HepG2 (cell line): Measurements from ENCODE around the gene SYMPK. TPM values are rescaled to one million over a fixed set of nuclear protein-coding genes. Genes with fewer than 3 reads are reported as not detected.

Source experiments
- ATAC-seq: fragments of 200-7000 bp; cut with Tn5 transposase; 3 replicates; pipeline ENCODE4 v1.9.1; 2020; ENCODE audit warnings: mild to moderate bottlenecking, moderate library complexity
- BruUV-seq: library from RNA; stranded (reverse); fragments of 400-500 nt; replicated peaks from 2 replicates; lab custom pipeline; 2021; lab: Mats Ljungman, UMichigan
- CTCF ChIA-PET: fragments of 300-600 bp; formaldehyde crosslinking; extraction: SDS; loops from one replicate; lab custom pipeline; 2021; ENCODE audit warnings: low total read pairs, inconsistent platforms, low intra/inter-chr PET ratio; lab: Yijun Ruan, JAX
- POLR2A ChIA-PET: fragments of 350-600 bp; sonication (Branson Sonifier 250); formaldehyde crosslinking; loops from one replicate; lab custom pipeline; 2020; ENCODE audit warnings: antibody characterized with exemption, inconsistent platforms; lab: Yijun Ruan, JAX
- DNase-seq: peaks from one replicate; pipeline ENCODE4 v3.0.0-alpha.2; 2015; ENCODE audit warnings: low spot score
- FAIRE-seq: peaks from 3 replicates; lab custom pipeline; 2011; peaks lifted over from hg19 to GRCh38; lab: Jason Lieb, UNC
- H2AFZ ChIP-seq: one replicate; pipeline ENCODE4 v1.6.1; 2011; ENCODE audit warnings: low read length, inconsistent platforms
- H3K27ac ChIP-seq: fragments of 300-600 bp; 3 replicates; pipeline ENCODE4 v1.8.0; 2011; ENCODE audit warnings: mixed run types, mild to moderate bottlenecking, mixed read lengths, low read length, inconsistent platforms; ENCODE audit not compliant: insufficient read depth; ENCODE audit errors: extremely low read length
- H3K27me3 ChIP-seq, 2 experiments: fragments of 200-600 bp in 1 of 2; 2 replicates in 1 of 2; 3 replicates in 1 of 2; pipeline versions ENCODE4 v1.6.0 to v1.8.0; 2011; ENCODE audit warnings: low read length in 2 of 2, mild to moderate bottlenecking in 2 of 2, moderate library complexity in 2 of 2, inconsistent platforms in 1 of 2; ENCODE audit not compliant: insufficient read depth in 2 of 2, control insufficient read depth in 1 of 2
- H3K36me3 ChIP-seq, 2 experiments: fragments of 200-600 bp in 1 of 2; replicated peaks in 1 of 2; 2 replicates in 1 of 2; 3 replicates in 1 of 2; pipeline versions ENCODE4 v1.5.1 to v1.8.0; 2011; ENCODE audit warnings: low read length in 2 of 2, inconsistent platforms in 1 of 2; ENCODE audit not compliant: insufficient read depth in 2 of 2, control insufficient read depth in 1 of 2
- H3K4me1 ChIP-seq: 2 replicates; pipeline ENCODE4 v1.5.1; 2012; ENCODE audit warnings: low read length, inconsistent platforms; ENCODE audit not compliant: insufficient read depth
- H3K4me2 ChIP-seq: 2 replicates; pipeline ENCODE4 v1.6.0; 2011; ENCODE audit warnings: low read depth, low read length, inconsistent platforms
- H3K4me3 ChIP-seq, 3 experiments: fragments of 200-600 bp in 1 of 3; sonication (generic), shearing (Covaris generic) in 1 of 3; replicated peaks in 1 of 3; 2 replicates each; pipeline ENCODE4 v1.5.1; 2011 to 2016; ENCODE audit warnings: low read length in 3 of 3, inconsistent platforms in 2 of 3, low read depth in 2 of 3, mild to moderate bottlenecking in 2 of 3, control low read depth in 1 of 3, mixed read lengths in 1 of 3; ENCODE audit not compliant: insufficient read depth in 1 of 3
- H3K79me2 ChIP-seq: one replicate; pipeline ENCODE4 v1.6.1; 2011; ENCODE audit warnings: low read length, inconsistent platforms; ENCODE audit not compliant: insufficient read depth
- H3K9ac ChIP-seq: 2 replicates; pipeline ENCODE4 v1.6.0; 2011; ENCODE audit warnings: mild to moderate bottlenecking, low read depth, low read length, inconsistent platforms; ENCODE audit not compliant: insufficient read depth
- H3K9me3 ChIP-seq: 2 replicates; pipeline ENCODE4 v1.5.1; 2012; ENCODE audit warnings: mild to moderate bottlenecking, low read length
- H4K20me1 ChIP-seq: 2 replicates; pipeline ENCODE4 v1.6.0; 2011; ENCODE audit warnings: inconsistent platforms, mild to moderate bottlenecking, low read length, moderate library complexity; ENCODE audit not compliant: insufficient read depth
- FOXA3 ChIP-seq: IDR thresholded peaks from 2 replicates; pipeline ENCODE4 v1.6.1; 2016; ENCODE audit warnings: missing genetic modification reagents, missing compliant biosample characterization
- FOXO1 ChIP-seq: sonication (generic); formaldehyde crosslinking; IDR thresholded peaks from 2 replicates; pipeline ENCODE4 v1.4.0; 2020; ENCODE audit warnings: missing genetic modification reagents
- HIVEP1 ChIP-seq: sonication (generic); formaldehyde crosslinking; IDR thresholded peaks from 2 replicates; pipeline ENCODE4 v1.4.0; 2020; ENCODE audit warnings: mild to moderate bottlenecking, missing genetic modification reagents
- KAT8 ChIP-seq: IDR thresholded peaks from 2 replicates; pipeline ENCODE4 v1.6.1; 2016; ENCODE audit warnings: missing genetic modification reagents, missing compliant biosample characterization
- LCORL ChIP-seq, 2 experiments: fragments of 450-650 bp in 1 of 2; sonication (generic) in 1 of 2; formaldehyde crosslinking in 1 of 2; IDR thresholded peaks; 2 replicates each; pipeline versions ENCODE4 v1.5.0 to v1.6.1; 2017 to 2020; ENCODE audit warnings: antibody characterized with exemption in 1 of 2, missing genetic modification reagents in 1 of 2
- SMC3 ChIP-seq: IDR thresholded peaks from 2 replicates; pipeline ENCODE4 v1.6.1; 2011; ENCODE audit warnings: low read length, improper control_type of control experiment
- STAG1 ChIP-seq: sonication (generic); formaldehyde crosslinking; IDR thresholded peaks from 2 replicates; pipeline ENCODE4 v1.4.0; 2020; ENCODE audit warnings: missing genetic modification reagents
- ZNF142 ChIP-seq: sonication (generic); formaldehyde crosslinking; IDR thresholded peaks from 2 replicates; pipeline ENCODE4 v1.4.0; 2020; ENCODE audit warnings: missing genetic modification reagents
- ZNF256 ChIP-seq: sonication (generic); formaldehyde crosslinking; conservative IDR thresholded peaks from 2 replicates; pipeline ENCODE4 v1.4.0; 2020; ENCODE audit warnings: missing genetic modification reagents
- ZNF362 ChIP-seq: sonication (generic); formaldehyde crosslinking; IDR thresholded peaks from 2 replicates; pipeline ENCODE4 v1.4.0; 2020; ENCODE audit warnings: missing genetic modification reagents, mild to moderate bottlenecking, borderline replicate concordance
- ZNF629 ChIP-seq: sonication (generic); formaldehyde crosslinking; conservative IDR thresholded peaks from 2 replicates; pipeline ENCODE4 v1.5.0; 2020; ENCODE audit warnings: missing genetic modification reagents
- WGBS: methylation state at CpG from one replicate; pipeline ENCODE4 v1.1.6; 2017; ENCODE audit warnings: low lambda C conversion rate; 5-methylcytosine and 5-hydroxymethylcytosine counted together
- in situ Hi-C: cut with HindIII; loops from 2 replicates; pipeline ENCODE4 v1.10.0; 2017; ENCODE audit warnings: low pct_unique_long_range_greater_than_20kb; ENCODE audit not compliant: extremely low pct_ligation_motif_present
- intact Hi-C: fragments of 100-400 bp; cut with micrococcal nuclease; formaldehyde crosslinking; loops from one replicate; pipeline ENCODE4 v1.10.0; 2022; ENCODE audit not compliant: unreplicated experiment
- polyA plus RNA-seq, 8 experiments: library from polyadenylated mRNA; depleted of rRNA in 3 of 8; stranded (reverse) in 7 of 8; unstranded in 1 of 8; fragments of >200 nt; fragmentation: Illumina TruSeq in 4 of 8; extraction: Trizol in 4 of 8; gene quantifications; 2 replicates each; pipeline versions ENCODE4 v1.2.1 to v1.2.3, GENCODE V29; 2011 to 2016; ENCODE audit warnings: low read depth in 4 of 8, missing spikeins in 1 of 8, mixed read lengths in 1 of 8; ENCODE audit not compliant: insufficient read depth in 1 of 8
- total RNA-seq, 5 experiments: library from RNA; depleted of rRNA; stranded (reverse); fragments of >200 nt; fragmentation: Illumina TruSeq; extraction: Trizol; gene quantifications; 2 replicates each; pipeline ENCODE4 v1.2.3, GENCODE V29; 2016; ENCODE audit warnings: low read depth in 1 of 5
- TF ChIP-seq, protein P1 (sequence below): sonication (generic); formaldehyde crosslinking; IDR thresholded peaks from 2 replicates; pipeline ENCODE4 v1.4.0; 2020; ENCODE audit warnings: missing genetic modification reagents

The SYMPK gene
- total and polyA plus RNA-seq, 2 of the 13 experiments (the other 11 are each of a cell fraction or from before 2014, with no cell fraction given), result 21.9 to 55.7 TPM

DNA sequence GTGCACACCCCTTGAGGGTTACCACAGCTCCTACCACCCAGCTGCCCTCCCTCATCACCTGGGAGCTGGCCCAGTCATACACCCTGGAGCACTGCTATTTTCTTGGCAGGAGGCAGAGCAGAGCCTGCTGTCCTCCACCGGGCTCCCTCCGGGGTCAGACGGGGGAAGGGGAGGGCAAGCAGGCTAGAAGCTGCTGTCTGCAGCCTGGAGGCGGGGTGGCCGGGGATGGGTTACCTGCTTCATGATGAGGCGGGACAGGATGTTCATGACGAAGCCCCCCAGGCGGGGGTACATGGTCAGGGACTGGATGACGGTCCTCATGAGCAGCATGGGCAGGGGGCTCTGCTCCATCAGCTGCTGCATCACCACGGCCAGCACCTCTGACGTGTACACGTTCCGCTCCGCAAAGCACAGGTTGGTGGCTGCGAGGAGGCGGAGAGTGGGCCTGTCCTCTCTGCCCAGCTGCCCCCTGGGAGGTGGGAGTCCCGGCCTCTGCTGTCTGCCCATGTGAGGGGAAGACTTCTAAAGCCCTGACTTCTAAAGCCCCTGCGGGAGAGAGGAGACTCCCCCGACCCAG is 45.1 kb downstream of the SYMPK start (continued):
- TF ChIP-seq ZNF142 (CRISPR knock-in tag), result no peak
- peak; percentile 3; the same call in 1 of the 2 replicates for TF ChIP-seq HIVEP1 (CRISPR knock-in tag)
- TF ChIP-seq FOXO1 (CRISPR knock-in tag), result no peak

DNA sequence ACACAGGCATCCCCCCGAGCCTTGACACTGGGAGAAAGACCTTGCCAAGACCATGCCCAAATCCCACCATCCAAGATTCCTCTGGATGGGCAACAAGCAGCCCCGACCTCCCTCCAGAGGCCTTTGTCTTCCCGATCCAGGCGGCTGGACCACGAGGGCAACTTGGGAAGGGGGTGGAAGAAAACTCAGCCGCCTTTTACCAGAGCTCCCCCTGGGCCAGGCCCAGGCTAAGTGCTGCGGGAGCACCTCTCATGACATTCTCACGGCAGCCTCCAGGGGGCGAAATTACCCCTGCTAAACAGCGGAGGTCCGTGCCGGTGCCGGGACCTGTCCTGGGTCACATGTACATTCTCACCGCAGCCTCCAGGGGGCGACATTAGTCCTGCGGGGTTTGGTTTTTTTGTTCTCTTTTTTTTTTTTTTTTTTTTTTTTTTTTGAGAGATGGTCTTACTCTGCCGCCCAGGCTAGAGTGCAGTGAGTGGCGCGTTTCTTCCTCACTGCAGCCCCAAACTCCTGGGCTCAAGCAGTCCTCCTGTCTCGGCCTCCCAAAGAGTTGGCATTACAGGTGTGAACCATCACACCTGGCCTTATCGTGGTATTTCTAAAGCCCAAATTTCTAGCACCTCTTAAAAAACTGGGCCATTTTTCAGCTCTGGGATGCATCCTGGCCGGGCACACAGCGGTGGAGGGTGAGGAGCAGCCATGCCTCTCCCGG is 45.8 kb downstream of the SYMPK start:
- ChIA-PET CTCF (interaction anchor here (0.6 to 2.6 kb wide), 6 partner anchors 46 to 260 kb away, joined by 3 to 50 read pairs (median 5); partner anchors contain the start of genes IRF2BP1 and SYMPK), POLR2A (interaction anchor here (0.6 to 1.9 kb wide), 9 partner anchors 9 to 151 kb away, joined by 3 to 15 read pairs (median 4); partner anchors contain the start of genes FOXA3, SIX5 and SYMPK)
- no peaks in the 10 kb centered on the region for H4K20me1 ChIP-seq
- intact Hi-C loops, result loop anchor here (1.0 to 5.0 kb wide), 4 partner anchors 47 to 260 kb away; partner anchors contain the start of gene FOXA3
- no peaks in the 10 kb centered on the region for H3K4me1 ChIP-seq
- H3K79me2 ChIP-seq, result no peaks in the 10 kb centered on the region
- WGBS, result 35% methylated on average over 17 of the region's 24 CpGs
- ATAC-seq (peak; percentile 87), DNase-seq (peak; percentile 87), FAIRE-seq (peak; percentile 95)
- H3K36me3 ChIP-seq, result peaks cover 8 to 16% of the 10 kb centered on the region in 2 experiments
- BruUV-seq, result no TSS peak
- in situ Hi-C loops, result loop anchor here (10.0 kb wide), 1 partner anchor 198 kb away; no protein-coding TSS in a partner anchor
- no peak overlapping the region for H3K4me3 ChIP-seq
- H3K27ac ChIP-seq, result no peak overlapping the region
- H2AFZ ChIP-seq, result no peak overlapping the region
- H3K9me3 ChIP-seq, result no peaks in the 10 kb centered on the region
- no peak overlapping the region for H3K9ac ChIP-seq
- no peak overlapping the region for H3K4me2 ChIP-seq
- no peaks in the 10 kb centered on the region for H3K27me3 ChIP-seq
- TF ChIP-seq KAT8 (CRISPR knock-in tag) (0 out of 2 replicates have a peak, but pooled peaks have one; percentile 35), SMC3 (peak; percentile 64), ZNF256 (CRISPR knock-in tag) (no peak), FOXA3 (CRISPR knock-in tag) (peak; percentile 40; the same call in 1 of the 2 replicates), LCORL (IDR thresholded peaks at IDR 0.05) (no peak), LCORL (CRISPR knock-in tag; IDR thresholded peaks at IDR 0.05) (peak; percentile 72), ZNF629 (CRISPR knock-in tag) (0 out of 2 replicates have a peak, but pooled peaks have one; percentile 27), ZNF362 (peak; percentile 96), STAG1 (CRISPR knock-in tag) (peak; percentile 88)
- TF ChIP-seq, protein P1, sequence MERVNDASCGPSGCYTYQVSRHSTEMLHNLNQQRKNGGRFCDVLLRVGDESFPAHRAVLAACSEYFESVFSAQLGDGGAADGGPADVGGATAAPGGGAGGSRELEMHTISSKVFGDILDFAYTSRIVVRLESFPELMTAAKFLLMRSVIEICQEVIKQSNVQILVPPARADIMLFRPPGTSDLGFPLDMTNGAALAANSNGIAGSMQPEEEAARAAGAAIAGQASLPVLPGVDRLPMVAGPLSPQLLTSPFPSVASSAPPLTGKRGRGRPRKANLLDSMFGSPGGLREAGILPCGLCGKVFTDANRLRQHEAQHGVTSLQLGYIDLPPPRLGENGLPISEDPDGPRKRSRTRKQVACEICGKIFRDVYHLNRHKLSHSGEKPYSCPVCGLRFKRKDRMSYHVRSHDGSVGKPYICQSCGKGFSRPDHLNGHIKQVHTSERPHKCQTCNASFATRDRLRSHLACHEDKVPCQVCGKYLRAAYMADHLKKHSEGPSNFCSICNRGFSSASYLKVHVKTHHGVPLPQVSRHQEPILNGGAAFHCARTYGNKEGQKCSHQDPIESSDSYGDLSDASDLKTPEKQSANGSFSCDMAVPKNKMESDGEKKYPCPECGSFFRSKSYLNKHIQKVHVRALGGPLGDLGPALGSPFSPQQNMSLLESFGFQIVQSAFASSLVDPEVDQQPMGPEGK (CRISPR knock-in tag), result peak; percentile 27; the same call in 1 of the 2 replicates
